Endodermal cell (in vitro differentiated cells): ENCODE measurements around the gene ATP10A. TPM values are rescaled to one million over a fixed set of nuclear protein-coding genes. Genes with fewer than 3 reads are reported as not detected.

Source experiments
- DNase-seq: peaks from one replicate; pipeline ENCODE4 v3.0.0-alpha.2; 2017
- H3K27ac ChIP-seq: 2 replicates; pipeline ENCODE4 v1.5.1; 2013; ENCODE audit warnings: mild to moderate bottlenecking, low read depth, low read length, moderate library complexity
- H3K27me3 ChIP-seq: 2 replicates; pipeline ENCODE4 v1.6.1; 2013; ENCODE audit warnings: mild to moderate bottlenecking, low read length, moderate library complexity; ENCODE audit not compliant: insufficient read depth, control insufficient read depth, poor library complexity, severe bottlenecking
- H3K36me3 ChIP-seq: 2 replicates; pipeline ENCODE4 v1.7.0; 2013; ENCODE audit warnings: mild to moderate bottlenecking, low read length, moderate library complexity; ENCODE audit not compliant: control insufficient read depth, insufficient read depth
- H3K4me1 ChIP-seq: one replicate; pipeline ENCODE4 v1.7.0; 2013; ENCODE audit warnings: low read length; ENCODE audit not compliant: control insufficient read depth, insufficient read depth
- H3K4me3 ChIP-seq: 2 replicates; pipeline ENCODE4 v1.5.1; 2013; ENCODE audit warnings: mild to moderate bottlenecking, low read length, moderate library complexity
- H3K9ac ChIP-seq: 2 replicates; pipeline ENCODE4 v1.6.1; 2013; ENCODE audit warnings: mild to moderate bottlenecking, low read length, moderate library complexity; ENCODE audit not compliant: poor library complexity, severe bottlenecking; ENCODE audit errors: extremely low read depth
- H3K9me3 ChIP-seq: 2 replicates; pipeline ENCODE4 v1.6.1; 2013; ENCODE audit warnings: mild to moderate bottlenecking, low read length, moderate library complexity; ENCODE audit not compliant: control insufficient read depth
- H3K27ac Mint-ChIP-seq: 2 replicates; pipeline ENCODE4 v1.8.0; 2020; ENCODE audit warnings: mixed read lengths
- H3K27me3 Mint-ChIP-seq: 2 replicates; pipeline ENCODE4 v1.8.0; 2021; ENCODE audit warnings: mild to moderate bottlenecking, mixed read lengths; ENCODE audit not compliant: insufficient read depth
- H3K36me3 Mint-ChIP-seq: 2 replicates; pipeline ENCODE4 v1.8.0; 2020; ENCODE audit warnings: low read depth, mixed read lengths
- H3K4me1 Mint-ChIP-seq: 2 replicates; pipeline ENCODE4 v1.8.0; 2020; ENCODE audit warnings: mixed read lengths
- H3K4me3 Mint-ChIP-seq: 2 replicates; pipeline ENCODE4 v1.8.0; 2020; ENCODE audit warnings: mild to moderate bottlenecking, moderate library complexity, mixed read lengths
- H3K9me3 Mint-ChIP-seq: 2 replicates; pipeline ENCODE4 v1.8.0; 2020; ENCODE audit warnings: mild to moderate bottlenecking, mixed read lengths
- WGBS, 2 experiments: methylation state at CpG; one replicate each; pipeline versions ENCODE4 v1.1.5 to v1.1.7; 2013; ENCODE audit warnings: missing lambda C conversion rate in 2 of 2, mixed read lengths in 1 of 2; ENCODE audit not compliant: insufficient coverage in 1 of 2, insufficient read length in 1 of 2; 5-methylcytosine and 5-hydroxymethylcytosine counted together
- total RNA-seq, 2 donors: library from RNA; stranded (reverse); fragmentation: NEBNext Ultra II Directional in 1 of 2; extraction: Animal tissue kit (Norgen Biotek cat#: 25700) in 1 of 2; gene quantifications; 2 replicates in 1 of 2; 3 replicates in 1 of 2; pipeline ENCODE4 v1.2.1, GENCODE V29; 2021
- TF ChIP-seq, protein P1 (sequence below): fragments of 200-600 bp; sonication (generic); conservative IDR thresholded peaks from 2 replicates; pipeline ENCODE4 v1.5.0; 2021; ENCODE audit warnings: antibody characterized with exemption, mild to moderate bottlenecking

Gene ATP10A
- total RNA-seq, 2 donors from 2014 or later = 0.04 to 1.2 TPM

DNA sequence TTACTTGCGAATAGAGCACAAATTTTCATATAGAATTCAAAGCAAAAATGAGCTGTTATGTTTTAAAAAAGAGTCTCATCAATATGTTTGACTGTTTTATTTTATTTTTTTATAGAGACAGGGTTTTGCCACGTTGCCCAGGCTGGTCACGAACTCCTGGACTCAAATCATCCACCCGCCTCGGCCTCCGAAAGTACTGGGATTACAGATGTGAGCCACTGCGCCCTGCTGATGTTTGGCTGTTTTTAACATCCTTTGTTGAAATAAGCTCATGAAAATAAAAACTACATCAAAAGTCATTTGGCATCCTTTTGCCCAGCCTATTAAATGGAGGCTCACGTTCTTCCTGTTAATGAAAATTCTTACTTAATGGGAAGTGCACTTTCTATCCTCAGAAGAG is 154.7 kb downstream of the ATP10A start:
- Mint-ChIP-seq H3K27me3 (no peaks in the 10 kb centered on the region), H3K4me1 (no peaks in the 10 kb centered on the region), H3K4me3 (no peak overlapping the region), H3K27ac (no peak overlapping the region), H3K9me3 (no peaks in the 10 kb centered on the region), H3K36me3 (no peaks in the 10 kb centered on the region)
- H3K36me3 ChIP-seq = no peaks in the 10 kb centered on the region
- H3K4me3 ChIP-seq = no peak overlapping the region
- DNase-seq = no peak
- no peak overlapping the region for H3K27ac ChIP-seq
- WGBS, 2 experiments = 91% methylated on average over 8 of the region's 8 CpGs
- no peaks in the 10 kb centered on the region for H3K27me3 ChIP-seq
- no peaks in the 10 kb centered on the region for H3K4me1 ChIP-seq
- TF ChIP-seq, protein P1, sequence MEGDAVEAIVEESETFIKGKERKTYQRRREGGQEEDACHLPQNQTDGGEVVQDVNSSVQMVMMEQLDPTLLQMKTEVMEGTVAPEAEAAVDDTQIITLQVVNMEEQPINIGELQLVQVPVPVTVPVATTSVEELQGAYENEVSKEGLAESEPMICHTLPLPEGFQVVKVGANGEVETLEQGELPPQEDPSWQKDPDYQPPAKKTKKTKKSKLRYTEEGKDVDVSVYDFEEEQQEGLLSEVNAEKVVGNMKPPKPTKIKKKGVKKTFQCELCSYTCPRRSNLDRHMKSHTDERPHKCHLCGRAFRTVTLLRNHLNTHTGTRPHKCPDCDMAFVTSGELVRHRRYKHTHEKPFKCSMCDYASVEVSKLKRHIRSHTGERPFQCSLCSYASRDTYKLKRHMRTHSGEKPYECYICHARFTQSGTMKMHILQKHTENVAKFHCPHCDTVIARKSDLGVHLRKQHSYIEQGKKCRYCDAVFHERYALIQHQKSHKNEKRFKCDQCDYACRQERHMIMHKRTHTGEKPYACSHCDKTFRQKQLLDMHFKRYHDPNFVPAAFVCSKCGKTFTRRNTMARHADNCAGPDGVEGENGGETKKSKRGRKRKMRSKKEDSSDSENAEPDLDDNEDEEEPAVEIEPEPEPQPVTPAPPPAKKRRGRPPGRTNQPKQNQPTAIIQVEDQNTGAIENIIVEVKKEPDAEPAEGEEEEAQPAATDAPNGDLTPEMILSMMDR = no peak
- no peaks in the 10 kb centered on the region for H3K9me3 ChIP-seq
- H3K9ac ChIP-seq = no peak overlapping the region

DNA sequence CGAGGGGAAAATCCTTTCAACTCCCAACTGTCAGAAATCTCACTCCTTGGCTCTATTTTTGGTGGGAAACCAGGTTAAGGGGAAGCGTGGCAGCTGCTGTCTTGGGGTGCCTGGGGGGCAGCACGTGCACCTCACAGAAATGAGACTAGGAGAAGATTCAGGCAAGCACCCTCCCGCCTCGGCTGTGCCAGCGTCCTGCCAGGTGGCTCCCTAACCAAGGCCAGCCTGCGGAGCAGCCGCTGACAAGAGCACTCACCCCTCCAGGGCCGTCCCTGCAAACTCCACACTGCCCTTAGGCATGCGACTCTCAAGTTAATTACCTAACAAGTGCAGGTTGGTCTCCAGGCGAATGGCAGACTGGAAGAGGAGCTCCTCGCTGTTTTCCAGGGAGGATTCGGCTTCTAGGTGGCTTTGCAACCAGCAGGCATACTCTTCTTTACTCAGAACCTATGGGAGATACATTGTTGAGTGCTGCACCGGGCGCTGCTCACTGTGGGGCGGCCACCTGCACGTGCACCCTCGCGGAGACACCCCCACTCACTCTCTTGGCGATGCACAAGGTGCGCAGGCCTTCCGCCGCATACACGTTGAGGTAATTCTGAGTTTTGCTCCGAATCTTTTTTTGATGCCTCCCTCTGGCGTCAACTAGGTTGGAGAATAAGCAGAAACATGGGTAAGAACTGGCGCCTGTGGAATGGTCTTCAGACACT is 155.3 kb downstream of the ATP10A start:
- DNase-seq = no peak
- no peaks in the 10 kb centered on the region for H3K4me1 ChIP-seq
- H3K9ac ChIP-seq = no peak overlapping the region
- no peaks in the 10 kb centered on the region for H3K9me3 ChIP-seq
- Mint-ChIP-seq H3K27me3 (no peaks in the 10 kb centered on the region), H3K4me3 (no peak overlapping the region), H3K36me3 (no peaks in the 10 kb centered on the region), H3K9me3 (no peaks in the 10 kb centered on the region), H3K4me1 (no peaks in the 10 kb centered on the region), H3K27ac (no peak overlapping the region)
- H3K4me3 ChIP-seq = no peak overlapping the region
- TF ChIP-seq, protein P1 = no peak
- H3K36me3 ChIP-seq = no peaks in the 10 kb centered on the region
- no peaks in the 10 kb centered on the region for H3K27me3 ChIP-seq
- 89 to 94% methylated on average over 22 to 27 of the region's 27 CpGs for WGBS, 2 experiments
- H3K27ac ChIP-seq = no peak overlapping the region

DNA sequence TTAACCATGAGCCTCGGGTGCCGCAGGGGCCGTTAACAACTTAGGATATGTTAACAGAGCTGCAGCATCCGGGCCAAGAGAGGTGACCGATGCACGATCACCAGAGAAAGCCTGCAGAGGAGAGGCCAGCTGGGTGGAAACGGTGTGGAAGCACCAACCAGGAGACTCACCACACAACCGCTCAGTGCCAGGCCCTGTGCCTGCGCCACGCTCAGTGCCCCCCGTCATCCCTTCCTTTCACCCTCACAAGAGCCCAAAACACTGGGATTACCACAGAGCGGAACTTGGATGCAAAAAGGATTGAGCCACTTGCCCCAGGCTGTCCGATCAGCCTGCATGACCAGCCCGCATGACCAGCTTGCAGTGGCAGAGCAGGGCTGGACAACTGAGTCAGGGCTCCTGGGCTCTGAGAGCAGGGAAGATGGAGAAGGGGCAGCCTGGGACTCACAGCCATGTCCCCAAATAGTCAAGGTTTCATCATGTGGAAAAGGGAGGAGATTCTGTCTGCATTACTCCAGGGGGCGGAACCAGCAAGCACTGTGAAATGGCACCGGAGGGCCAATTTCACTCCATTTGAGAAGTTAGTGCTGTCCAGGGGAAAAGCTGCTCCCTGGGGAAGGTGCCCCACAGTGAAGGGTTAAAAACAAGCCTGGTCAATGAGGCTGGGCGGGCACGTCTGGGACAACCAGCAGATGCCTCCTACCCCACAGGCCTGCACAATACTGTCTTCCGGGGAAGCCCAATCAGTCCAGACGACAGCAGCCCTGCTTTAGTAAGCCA is 156.8 kb downstream of the ATP10A start:
- Histone ChIP-seq H3K4me1 (no peaks in the 10 kb centered on the region), H3K27ac (no peak overlapping the region), H3K27me3 (no peaks in the 10 kb centered on the region), H3K36me3 (no peaks in the 10 kb centered on the region), H3K9me3 (no peaks in the 10 kb centered on the region), H3K4me3 (no peak overlapping the region), H3K9ac (no peak overlapping the region)
- no peaks in the 10 kb centered on the region for H3K27me3 Mint-ChIP-seq
- TF ChIP-seq, protein P1 = no peak
- peak; percentile 20 for DNase-seq
- 87 to 89% methylated on average over 15 to 20 of the region's 20 CpGs for WGBS, 2 experiments
- no peaks in the 10 kb centered on the region for H3K36me3 Mint-ChIP-seq
- H3K27ac Mint-ChIP-seq = no peak overlapping the region
- no peak overlapping the region for H3K4me3 Mint-ChIP-seq
- H3K4me1 Mint-ChIP-seq = no peaks in the 10 kb centered on the region
- H3K9me3 Mint-ChIP-seq = no peaks in the 10 kb centered on the region
